Fibroblast of upper back skin (primary cell): ENCODE data around the gene TIMM22.
A peak's percentile ranks its signal among the peaks of the same experiment; 100 is the strongest.

Source experiments
- DNase-seq: peaks from one replicate; pipeline ENCODE4 v3.0.0-alpha.2; 2013

TIMM22 gene

DNA sequence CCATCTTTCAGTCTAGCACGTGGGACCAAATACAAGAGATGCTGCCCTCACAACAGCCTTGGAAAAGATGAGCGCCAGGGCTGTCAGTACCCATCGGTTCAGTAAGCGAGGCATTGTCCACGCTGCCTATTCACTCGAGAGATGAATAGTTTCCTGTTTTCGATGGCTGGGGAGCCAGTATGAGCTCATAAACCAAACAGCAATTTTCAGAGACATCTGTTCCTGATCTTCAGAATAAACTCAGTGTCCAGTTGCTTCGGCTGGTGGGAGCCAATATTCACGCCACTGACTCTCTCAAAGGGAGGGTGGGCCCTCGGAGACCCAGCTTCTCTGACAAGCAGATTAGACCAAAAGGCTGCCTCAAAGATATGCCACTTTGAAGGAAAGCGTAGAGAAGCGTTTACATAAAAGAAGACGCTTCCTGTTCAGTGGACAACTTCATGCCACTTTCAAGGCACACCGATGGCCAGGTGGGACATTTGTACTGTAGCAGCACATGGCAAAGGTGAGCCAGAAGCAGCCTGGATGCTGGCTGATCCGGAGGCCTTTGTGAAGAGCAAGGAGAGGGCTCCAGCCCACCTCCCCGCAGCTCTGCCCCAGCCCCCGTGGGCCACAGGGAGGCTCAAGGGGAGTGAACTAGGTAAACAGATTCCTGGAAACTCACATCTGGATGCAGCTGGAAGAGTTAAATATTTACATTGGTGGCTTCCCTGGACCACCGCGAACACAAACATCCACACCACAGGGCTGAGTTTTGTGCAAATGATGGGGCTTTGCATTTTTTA, 6.0 kb downstream of the TIMM22 start:
- DNase-seq = peak; percentile 72

DNA sequence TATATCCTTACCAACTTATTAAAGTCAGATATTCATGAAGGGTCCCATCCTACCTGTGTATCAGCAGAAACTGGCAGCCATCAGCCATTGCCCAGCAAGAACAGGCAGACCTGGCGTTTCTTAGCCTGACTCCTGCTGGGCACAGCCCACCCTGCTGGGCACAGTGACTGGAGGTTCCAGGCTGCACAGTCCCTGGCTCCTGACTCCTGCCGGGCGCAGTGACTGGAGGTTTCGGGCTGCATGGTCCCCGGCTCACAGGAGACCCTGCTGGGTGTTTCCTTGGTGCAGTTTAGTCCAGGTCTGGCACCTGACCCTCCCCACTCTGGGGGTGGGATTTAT, 6.7 kb downstream of the TIMM22 start:
- no peak for DNase-seq

DNA sequence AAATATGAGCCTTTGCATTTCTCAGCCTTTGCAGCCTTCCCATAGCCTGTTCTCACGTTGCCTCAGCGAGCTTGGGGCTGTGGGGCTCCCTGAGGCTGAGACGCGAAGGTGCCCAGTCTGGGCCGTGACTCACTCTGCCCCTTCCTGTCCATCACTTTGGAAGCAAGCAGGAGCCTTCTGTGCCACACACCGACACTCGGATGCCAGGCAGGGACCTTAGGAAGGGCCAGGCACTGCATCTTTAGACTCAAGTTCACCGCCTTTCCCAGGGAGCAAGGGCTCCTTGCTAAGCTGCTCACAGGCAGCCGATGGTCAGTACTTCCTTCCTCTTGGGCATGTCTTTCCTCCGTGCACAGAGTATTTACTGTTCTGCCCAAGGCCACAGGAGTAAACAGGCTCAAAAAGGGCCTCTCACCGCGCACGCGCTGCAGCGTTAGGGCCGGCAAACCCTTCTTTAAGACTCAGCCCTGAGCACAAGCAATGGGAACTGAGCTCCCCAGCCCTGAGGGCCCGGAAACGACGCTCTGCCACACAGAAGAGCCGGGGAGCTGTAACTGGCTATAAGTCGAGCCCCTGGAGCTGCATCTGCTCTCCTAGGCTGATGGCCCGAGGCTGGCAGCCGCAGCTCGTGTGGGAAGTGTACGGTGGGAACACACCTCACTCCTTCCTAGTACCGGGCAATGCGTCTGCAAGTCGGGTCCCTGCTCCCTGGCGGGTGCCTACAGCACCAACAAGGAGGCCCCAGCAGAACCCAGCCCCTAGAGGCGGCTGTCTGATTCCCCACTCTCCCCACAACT, 7.2 kb downstream of the TIMM22 start:
- no peak for DNase-seq

DNA sequence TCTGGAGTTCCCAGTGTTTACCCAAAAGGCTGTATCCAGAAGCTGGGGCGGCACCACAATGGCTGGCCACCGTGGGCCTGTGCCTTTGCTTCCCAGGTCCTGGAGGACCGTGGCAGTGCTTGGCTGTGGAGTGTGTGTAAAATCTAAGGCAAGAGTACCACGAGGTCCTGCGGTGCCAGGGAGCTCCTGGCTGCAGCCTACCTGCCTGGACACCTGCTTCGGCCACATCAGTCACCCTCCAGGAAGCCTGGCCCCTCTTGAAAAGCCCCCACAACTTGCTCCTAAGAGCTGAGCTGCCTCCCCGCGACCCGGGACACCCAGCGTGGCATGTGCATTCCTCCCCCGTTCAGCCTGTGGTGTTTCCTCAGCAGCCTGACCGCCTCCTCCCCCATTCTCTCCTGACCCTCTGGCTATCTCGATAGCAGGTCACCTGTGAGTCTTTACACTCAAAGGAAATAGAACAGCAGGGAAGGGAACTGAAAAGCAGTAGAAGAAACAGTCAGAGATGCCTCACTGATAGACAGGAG, 7.9 kb downstream of the TIMM22 start:
- DNase-seq = no peak

DNA sequence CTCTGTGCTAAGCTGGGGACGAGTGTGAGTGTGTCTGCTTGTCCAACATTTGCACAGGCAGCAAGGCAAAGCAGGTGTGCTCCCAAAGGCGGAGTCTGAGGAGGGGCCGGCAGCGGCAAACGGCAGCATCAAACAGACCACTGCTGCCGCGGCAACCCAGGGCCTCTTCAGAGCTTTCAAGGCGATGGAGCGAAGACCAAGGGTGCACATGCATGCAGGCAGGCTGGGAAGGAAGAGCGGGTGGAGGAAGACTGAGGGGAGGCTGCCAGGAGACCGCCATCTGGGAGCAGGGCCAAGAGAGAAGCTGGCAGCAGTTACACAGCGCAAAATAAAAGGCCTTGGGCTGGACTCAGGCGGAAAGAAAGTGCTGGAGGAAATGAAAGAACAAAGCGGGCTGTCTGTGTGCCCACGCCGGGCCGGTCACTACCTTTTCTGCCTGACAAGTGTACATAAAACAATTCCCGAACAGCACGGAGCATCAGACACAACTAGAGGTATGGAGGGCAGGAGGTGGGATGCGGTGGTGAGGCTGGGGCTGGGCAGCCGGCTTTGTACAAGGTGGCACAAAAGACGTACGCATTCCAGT, 8.5 kb downstream of the TIMM22 start:
- peak; percentile 52 for DNase-seq

DNA sequence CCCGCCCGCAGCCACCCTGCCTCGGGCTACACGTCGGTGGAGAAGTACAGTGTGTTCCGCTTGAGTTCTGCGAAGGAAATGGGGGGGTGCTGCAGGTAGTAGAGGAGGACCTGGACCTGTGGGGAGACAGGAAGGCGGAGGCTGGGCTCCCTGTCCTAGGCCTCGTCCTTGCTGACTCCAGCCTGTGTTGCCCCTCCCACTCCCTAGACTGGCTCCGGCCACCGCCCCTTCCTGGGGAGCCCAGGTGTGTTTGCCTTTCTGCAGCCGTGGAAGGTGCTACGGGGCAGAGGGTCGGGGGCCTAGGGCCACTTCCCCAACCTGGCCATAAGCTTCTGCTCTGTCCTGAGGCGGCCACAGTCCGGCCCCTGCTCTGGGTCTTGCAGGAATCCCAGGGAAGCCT, 9.1 kb downstream of the TIMM22 start:
- DNase-seq = no peak

DNA sequence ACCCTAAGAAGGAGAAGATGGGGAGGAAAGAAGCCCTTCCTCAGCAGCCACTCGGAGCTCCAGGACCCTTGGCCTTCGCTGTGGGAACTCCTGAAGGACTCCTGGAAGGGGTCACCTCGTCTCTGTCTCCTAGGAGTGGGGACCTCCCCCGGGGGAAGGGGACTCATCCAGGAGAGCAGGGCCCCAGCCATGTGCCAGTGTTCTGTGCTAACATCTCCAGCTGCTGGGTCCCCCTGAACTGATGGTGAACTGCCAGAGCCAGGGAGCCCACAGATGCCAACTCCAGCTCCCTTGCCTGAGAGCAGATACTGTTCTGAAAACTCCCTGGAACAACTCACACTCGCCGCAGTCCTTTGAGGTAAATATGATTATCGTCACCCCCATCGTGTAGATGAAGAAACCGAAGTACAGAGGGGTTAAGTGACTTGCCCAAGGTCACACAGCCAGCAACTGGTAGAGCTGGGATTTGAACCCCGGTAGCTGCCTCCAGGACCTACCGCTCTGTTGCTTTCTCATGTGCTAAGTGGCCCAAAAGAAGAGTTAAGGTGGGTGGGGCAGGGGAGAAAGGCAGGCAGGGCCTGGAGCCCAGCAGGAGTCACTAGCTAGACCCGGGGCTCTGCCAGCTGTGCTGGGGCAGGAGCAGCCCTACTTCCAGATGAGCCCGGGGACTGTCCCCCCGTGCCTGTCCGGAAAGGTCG, 10.5 kb downstream of the TIMM22 start:
- no peak for DNase-seq

DNA sequence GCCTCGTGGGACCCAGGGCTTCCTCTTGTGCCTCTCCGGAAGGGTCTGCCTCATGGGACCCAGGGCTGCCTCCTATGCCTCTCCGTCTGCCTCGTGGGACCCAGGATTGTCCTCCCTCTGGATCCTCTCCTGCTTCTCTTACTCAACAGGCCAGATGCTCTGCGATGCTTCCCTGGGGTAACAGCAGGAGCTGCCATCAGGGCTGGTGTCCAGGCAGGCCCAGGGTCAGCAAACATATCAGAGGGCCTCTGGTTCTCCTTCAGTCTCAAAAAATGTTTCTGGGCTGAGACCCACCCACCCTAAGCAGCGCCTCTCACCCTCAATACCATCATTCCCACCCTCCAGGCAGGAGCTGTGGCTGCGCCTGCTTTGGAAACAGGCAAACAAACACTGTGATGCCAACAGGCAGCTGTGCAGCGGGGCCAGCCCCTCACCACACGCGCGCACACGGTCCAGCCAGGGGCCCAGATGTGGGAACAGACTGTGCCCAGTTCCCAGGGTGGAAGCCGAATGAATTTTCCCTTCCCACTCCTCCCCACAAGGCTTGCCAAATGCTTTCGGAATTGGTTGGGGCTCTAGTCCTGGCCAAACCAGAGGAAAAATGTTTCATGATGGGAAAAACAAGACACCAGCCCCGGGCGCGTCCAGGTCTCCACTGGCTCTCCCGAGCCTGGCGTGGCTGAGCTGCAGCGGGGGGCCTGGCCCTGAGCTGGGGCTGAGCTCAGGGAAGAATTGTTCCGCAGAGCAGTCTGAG, 11.3 kb downstream of the TIMM22 start:
- DNase-seq = no peak

DNA sequence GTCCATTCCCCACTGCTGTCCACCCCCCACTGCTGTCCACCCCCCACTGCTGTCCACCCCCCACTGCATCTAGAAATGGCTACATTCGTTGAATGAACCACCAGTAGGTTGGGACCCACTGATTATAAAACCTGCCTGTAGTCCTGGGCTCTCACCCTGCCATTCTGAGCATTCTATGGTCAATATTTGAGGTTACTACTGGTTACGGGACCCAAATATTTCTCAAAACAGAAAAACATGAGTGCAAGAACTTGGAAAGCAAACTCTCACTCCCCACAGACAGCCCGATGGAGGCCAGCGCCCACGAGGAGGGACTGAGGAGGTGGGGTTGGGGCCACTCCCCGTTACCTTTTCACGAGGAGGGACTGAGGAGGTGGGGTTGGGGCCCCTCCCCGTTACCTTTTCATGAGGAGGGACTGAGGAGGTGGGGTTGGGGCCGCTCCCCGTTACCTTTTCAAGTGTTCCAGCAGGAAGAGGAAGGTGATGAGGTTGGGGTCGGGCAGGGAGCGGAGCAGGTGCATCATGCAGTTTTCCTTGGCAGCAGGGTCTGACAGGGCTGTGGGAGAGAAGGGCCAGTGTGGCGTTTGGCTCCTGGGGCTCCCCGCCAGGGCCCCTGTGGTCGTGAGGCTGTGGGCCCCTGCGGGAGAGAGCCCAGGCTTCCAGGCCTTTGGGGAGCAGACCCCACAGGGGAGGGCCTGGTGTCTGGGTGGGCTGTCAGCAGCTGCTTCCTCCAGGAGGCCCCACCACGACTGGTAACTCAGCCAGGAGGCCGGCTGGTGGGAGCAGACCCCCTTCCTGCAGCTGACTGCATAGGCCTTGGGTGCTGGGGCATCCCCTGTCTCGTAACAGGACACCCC, 12.5 kb downstream of the TIMM22 start:
- DNase-seq = no peak

DNA sequence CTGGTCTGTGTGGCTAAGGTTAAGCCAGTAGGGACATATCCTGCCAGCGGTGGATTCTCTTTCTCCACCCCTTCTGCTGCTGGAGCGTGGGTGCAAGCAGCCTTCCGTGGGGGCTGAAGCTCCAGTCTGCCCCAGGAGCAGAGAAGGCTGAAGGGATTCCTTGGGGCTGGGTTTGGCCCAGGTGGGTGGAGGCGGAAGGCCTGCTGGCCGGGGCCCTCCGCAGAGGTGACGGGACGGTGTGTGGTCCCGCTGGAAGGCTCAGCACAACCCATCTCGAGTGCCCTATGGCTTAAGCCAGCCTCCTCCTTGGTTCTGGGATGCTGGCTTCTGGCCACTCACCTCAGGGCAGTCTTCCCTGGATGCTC, 13.1 kb downstream of the TIMM22 start:
- DNase-seq = no peak

DNA sequence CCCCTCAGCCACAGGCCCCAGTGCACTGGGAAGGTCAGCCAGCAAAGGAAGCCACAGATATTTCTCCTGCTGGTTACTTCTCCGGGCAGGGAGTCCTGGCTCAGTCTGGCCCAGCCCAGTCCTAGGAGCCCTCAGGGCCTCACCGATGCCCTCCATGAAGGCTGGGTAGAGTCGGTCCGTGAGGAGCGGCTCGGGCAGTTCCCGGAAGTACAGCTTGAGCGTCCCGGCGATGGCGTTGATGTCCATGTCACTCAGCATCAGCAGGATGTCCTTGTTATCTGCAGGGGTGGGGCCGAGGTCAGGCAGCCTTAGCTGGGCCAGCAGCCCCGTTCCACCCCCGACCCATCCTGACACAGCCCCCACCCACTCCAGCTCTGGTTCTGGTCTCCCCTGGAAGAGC, 13.7 kb downstream of the TIMM22 start:
- no peak for DNase-seq

DNA sequence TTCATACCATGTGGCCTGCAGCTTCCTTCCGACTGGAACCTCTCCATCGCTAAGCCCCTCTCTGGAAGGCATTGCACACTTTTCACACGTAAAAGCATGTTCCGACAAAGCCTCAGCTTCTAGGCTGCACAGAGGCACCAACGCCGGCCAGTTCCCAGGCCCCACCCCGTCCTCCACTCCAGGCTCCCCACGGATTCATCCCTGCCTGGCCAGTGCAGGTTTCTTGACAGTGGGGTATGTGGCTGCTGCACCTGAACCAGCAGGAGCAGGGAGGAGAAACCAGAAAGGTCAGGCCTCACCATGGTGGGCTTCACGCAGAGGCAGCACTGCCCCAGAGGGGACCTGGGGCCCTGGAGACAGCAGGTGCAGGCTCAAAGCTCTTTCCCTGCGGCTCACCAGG, 14.2 kb downstream of the TIMM22 start:
- DNase-seq = no peak

DNA sequence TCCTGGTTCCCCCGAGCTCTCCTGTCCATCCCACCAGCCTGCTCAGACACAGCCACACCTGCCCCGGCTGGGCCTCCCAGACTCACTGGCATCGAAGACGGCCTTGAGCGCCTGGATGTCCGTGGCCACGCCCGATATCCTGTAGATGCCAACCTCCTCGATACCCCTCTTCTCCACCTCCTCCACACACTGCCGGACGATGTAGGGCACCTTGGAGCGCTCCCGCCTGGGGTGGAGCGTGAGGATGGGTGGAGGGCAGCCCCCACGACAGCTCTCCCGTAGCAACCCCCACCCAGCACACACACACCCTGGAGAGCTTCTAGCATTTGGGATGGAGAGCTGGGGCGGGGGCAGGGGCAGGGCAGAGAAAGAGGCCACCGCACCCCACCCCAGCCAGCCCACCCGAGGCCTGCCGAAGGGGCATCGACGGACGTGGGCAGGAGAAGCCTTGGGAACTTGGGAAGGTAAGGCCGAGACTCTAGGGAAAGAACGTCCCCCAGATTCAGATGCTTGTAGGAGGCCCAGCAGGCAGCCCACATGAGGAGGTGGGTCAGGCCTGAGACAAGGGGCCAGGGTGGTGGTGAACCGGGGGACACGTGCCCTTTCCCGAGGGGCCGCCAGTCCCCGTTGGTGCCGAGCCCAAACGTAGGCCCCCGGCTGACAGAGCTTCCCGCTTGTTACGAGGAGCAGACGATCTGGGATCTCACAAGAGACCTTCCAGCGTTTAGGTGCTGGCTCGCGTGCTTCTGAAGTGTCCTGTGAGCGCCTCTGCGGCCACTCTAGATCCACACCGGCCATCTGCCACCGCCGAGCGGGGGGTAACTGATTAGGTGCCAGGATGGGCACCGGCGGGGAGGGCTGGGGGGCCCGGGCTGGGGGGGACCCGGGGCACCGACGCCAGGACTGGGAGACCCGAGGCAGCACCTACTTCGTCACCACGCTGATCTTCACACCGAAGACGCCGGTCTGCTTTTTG, 15.1 kb downstream of the TIMM22 start:
- DNase-seq = no peak

DNA sequence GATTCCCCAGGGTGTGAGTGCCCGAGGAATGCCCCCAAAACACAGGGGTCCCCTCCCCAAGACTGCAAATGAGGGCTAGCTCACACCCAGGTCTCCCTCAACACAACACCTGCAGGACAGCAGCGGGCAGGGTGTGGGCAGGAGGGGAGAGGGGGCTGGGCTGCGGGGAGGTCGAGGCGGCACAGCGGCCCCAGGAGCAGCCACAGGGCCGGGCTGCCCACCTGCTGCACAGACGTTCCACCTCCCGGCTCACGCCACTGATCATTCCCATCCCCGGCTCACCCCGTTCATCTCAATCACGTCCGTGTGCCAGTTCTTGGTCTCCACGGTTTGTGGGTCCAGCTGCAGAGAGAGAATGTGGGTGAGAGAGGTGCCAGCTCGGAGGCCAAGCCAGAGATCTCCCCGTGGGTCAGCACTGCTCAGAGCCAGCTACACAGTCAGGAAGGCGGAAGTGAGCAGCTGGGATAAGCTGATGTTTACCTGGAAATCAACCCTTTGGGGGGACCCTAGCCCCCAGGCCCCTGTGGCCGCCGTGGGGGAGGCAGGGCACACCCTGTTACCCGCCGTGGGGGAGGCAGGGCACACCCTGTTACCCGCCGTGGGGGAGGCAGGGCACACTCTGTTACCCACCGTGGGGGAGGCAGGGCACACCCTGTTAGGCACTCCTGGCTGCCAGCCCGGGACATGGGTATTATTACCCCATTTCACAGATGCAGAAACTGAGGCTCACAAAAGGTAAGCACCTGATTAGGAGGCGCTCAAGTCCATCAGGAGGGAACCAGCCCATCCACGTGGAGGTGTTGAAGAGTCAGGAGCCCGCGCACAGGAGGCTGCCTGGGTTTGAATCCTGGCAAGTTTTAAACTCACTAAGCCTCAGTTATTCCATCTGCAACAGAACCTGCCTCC, 16.1 kb downstream of the TIMM22 start:
- DNase-seq = no peak

DNA sequence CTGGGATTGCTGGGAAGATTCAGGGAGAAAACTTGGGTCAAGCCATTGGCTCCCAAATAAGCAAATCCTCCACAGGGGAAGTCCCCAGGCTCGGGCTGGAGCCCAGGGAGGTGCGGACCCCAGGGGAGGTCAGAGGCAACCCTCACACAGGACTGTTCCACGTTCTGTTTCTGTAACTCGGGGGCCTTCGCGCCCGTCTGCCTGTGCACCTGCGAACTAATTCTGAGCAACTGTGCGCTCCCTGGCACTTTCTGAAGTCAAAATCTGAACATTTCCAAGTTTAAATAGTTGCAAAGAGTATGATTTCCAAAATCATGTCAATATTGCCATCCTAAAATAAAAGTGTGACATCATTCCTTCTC, 16.8 kb downstream of the TIMM22 start:
- no peak for DNase-seq

DNA sequence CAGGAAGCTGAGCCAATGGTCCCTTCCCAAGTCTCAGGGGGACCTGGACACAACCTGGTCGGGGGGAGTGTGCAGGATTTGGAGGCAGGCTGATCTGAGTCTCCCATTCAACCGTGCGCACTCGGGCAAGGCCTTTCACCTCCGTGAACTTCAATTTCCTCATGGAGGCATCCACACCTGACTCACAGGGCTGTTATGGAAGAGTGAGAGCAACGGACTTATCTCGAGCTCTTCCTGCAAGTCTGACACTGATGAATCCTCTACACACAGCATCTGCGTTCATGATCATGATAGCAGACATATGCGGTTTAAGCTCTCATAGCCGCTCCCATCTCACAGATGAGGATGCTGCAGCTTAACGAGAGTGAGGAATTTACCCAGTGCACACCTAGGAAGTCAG, 21.6 kb downstream of the TIMM22 start:
- DNase-seq = no peak

DNA sequence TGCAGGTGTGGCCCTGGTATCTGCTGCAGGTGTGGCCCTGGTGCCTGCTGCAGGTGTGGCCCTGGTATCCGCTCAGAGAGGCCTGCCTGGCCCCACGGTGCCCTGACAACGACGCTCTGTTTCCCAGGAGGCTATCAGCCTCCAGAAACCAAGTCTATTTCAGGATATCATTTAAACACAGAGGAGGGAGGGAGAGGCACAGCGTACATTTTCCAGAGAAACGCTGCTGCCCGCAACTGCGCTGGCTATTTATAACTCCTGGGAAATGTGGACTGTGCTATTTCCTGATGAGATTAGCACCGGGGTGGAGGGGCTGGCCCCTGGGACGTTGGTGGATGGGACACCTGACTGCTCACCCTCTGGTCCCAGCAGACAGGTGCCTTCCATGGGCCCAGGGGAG, 22.5 kb downstream of the TIMM22 start:
- DNase-seq = no peak

DNA sequence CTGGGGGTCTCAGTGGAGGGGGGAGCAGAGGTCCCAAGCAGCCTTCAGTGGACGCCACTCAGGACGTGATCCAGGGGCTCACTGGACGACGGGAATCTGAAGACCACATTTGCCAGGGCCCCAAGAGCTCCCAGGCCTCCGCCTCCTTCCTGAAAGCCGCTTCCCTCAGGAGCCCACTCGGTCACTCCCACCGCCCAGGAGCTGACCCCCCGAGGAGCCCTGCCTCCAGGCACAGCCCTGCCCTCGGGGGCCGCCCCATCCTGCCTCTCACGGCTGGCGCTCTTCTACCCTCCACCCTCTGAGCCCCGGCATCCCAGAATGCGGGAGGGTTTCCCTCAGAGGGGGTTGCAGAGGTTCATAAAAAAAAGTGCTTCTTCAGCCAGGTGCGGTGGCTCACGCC, 24.2 kb downstream of the TIMM22 start:
- DNase-seq = no peak

DNA sequence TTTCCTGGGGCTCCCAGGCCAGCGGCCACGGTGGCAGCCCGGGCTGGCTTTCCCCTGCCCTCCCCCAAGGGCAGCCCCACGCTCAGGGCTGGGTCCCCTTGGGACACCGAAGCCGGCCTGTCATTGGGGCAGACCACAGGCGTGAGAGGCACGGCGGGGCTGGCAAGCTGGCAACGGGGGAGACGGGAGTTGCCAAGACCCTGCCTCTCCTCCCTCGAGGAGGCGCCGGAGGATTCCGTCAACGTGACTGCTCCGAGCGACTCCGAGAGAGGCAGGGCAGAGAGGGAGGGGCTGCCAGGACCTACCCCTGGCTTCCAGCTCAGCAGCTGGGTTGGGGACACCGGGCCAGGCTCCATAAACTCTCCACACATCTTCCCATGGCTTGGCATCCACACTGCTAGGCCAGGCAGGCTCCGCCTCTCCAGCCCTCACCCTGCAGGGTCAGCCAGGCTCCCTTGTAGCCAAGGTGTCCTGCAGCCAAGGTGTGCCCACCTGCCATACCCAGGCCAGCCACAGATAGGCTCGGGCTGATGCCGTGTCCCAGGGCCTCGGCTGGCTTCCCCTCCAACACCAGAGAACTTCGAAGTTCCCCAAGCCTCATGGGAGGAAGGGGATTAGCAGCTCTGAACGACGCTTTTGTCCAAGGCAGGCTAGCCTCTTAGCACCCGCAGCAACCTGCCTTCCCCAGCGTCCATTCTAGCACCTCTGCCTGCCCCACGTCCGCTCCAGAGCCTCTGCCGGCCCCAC, 25.5 kb downstream of the TIMM22 start:
- no peak for DNase-seq
